Bone marrow (tissue), 2 donors: ENCODE measurements around the gene SCMH1.
"Not testable (repeated sequence)": the region's sequence is repeated elsewhere in the genome, so short reads cannot be mapped to it uniquely, and the experiment has no call there.

ENCODE experiments used
- DNase-seq, 2 donors: peaks; one replicate each; lab custom pipeline; 2025; lab: John Stamatoyannopoulos, UW

SCMH1 gene

DNA sequence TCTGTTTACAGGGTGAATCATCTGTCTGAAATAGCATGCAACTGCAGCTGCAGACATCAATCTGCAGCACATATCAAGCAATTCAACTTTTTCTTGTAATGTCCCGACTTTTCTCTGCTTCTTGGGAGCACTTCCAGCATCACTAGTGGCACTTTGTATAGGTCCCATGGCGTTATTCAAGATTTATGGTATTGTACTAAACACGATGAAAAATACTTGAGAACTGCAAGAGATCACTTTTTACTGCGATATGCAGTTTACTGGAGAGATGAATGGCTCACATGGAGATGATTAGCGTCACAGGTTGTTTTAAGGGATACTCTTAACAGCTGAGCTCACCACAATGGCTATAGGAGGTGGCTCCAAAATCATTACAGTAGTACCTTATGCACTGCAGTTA is 7.2 kb upstream of the SCMH1 start:
- no peak for DNase-seq

DNA sequence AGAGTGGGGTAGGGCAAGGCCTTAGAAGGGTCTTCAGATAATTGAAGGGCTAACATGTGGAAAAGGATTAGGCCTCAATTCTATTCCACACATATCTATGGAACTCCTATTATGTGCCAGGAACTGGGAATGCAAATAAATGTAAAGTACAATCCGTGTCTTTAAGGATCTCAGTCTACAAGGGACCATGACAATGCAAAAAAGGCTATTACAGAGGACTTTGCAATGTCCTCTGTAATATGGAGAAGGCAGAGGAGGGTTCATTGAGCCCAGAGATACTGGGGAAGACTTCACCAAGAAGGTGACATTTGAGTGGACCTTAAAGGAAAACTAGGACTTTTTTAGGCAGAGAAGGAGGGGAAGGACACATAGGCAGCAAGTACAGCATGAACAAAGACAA is 4.5 kb upstream of the SCMH1 start:
- no peak for DNase-seq

GRCh38 chr1:41245659-41246058 is 3.6 kb upstream of the SCMH1 start:
- no peak for DNase-seq

- no peak for DNase-seq
These were observed 926 bp upstream of the SCMH1 start for GRCh38 chr1:41243079-41243385.

- DNase-seq = peak in 1 of 2 donors; percentile 29
These were observed 404 bp upstream of the SCMH1 start for GRCh38 chr1:41242342-41243078.

- DNase-seq = peak in 1 of 2 donors; percentile 36
These were observed 755 bp downstream of the SCMH1 start for GRCh38 chr1:41241354-41241748.

DNA sequence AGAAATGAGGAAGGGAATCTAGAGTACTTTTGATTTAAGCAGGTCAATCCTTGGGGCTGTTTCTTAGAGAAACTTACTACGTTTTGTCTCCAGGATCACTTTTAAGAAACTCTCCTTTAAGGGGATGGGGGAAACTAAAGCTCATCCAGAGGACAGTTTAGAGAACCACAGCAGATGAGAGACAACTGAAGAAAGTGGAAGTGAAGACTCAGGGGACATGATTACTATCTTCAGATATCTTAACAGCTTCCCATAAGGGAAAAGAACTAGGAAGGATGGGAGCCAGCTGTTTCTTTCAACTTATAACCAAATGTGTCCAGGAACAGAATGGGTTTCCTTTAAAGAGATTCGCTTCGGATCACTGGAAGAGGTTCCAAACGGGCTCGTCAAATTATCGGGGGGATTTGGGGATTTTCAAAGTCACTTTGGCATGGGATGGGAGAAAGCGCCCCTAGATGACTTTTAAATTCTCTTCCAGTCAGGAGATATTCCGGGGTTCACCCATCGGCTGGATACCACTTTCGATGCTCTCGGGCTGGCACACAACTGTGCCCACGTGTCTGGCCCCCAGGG is 1.2 kb downstream of the SCMH1 start:
- DNase-seq = no peak

- no peak for DNase-seq
These were observed 2.0 kb downstream of the SCMH1 start for GRCh38 chr1:41239988-41240610.

- DNase-seq = no peak
These were observed 3.7 kb downstream of the SCMH1 start for GRCh38 chr1:41238311-41238988.

DNA sequence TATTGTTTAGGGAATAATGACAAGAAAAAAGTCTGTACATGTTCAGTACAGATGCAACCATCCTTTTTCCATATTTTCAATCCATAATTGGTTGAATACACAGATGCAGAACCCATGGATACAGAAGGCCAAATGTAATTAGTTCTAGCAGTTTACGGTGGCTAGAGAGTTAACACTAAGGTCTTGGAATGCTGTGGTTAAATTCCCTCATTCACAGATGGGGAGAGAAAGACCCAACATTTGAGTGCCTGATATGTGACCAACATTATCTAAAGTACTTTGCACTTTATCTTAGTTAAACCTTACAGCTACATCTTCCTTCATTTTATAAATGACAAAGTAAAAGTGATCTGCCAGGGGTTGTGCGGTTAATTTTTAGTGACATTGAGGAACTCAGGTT is 5.3 kb downstream of the SCMH1 start:
- DNase-seq = no peak

DNA sequence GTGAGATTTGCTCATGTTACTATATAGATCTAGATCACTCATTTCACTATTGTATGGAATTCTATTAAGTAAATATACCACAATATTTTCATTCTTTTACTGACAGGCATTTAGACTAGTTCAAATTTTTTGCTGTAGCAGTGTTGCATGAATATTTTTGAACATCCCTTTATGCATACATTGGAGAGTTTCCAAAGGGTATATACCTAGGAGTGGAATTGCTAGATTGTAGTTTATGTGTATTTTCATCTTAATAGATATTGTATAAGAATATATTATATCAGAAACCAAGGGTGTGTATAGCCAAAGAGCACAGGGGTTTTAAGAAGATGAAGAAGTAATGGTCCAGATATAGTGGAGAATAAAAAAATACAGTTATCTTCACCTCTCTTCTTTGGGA is 6.2 kb downstream of the SCMH1 start:
- no peak for DNase-seq

- no peak for DNase-seq
These were observed 8.4 kb downstream of the SCMH1 start for GRCh38 chr1:41233708-41234107.

GRCh38 chr1:41232305-41232704 is 9.8 kb downstream of the SCMH1 start:
- no peak for DNase-seq

DNA sequence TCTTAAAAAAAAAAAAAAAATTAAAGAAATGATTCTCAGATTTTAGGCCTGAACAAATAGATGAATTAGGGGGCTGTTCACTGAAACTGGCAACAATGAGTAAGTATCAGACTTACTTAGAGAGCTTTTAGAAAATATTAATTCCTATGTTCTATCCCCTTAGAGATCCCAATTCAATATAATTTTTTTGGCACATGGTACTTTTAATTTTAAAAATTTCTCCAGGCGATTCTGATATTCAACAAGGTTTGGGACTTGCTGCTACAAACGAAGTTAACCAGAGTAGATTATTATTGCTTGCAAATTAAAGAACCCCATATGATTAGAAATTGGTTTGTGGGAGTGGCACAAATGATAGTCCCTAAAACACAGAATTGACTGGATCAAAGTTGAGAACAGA is 11.4 kb downstream of the SCMH1 start:
- DNase-seq = no peak

- DNase-seq = not testable (repeated sequence)
These were observed 12.9 kb downstream of the SCMH1 start for GRCh38 chr1:41229219-41229618.

DNA sequence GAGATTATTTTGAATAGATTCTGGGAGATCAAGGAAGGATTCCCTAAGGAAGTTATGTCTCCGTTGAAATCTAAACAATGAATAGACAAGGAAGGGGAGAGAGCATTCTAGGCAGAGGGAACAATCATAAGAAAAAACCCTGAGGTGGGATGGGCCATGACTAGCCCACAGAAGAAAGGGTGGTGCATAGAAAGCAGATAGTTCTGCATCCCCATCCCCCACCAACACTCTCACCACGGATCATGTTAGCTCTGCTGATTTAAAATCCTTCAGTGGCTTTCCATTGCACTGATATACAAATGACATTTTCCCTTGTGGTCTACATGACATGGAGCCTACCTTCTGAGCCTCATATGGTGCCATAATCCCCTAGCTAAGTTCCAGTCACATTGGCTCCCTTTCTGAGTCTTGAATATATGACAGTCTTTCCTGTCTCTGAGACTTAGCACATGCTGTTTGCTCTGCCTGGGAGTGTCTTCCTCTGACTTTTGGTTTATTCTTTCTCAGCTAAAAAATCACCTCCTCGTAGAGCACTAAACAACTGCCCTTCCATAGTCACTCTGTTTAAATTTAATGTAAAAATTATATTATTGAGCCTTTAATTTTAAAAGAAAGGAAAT is 15.2 kb downstream of the SCMH1 start:
- DNase-seq = no peak

DNA sequence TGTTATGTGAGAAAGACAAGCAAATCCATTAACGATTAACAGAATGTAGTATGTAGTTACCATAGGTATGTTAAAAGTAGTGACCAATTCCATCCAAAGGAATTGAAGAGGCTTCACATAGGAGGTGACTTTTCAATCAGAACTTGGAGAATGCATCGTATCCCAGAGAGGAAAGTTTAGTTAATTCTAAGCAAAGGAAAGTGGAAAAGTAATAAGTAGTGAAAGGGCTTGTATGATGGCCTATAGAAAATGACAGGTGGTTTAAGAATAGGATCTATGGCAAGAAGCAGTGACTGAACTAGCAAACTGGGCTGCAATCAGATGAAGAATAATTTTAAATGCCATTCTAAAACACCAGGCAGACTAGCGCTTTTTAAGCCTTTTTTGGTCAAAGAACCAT is 16.6 kb downstream of the SCMH1 start:
- DNase-seq = no peak

DNA sequence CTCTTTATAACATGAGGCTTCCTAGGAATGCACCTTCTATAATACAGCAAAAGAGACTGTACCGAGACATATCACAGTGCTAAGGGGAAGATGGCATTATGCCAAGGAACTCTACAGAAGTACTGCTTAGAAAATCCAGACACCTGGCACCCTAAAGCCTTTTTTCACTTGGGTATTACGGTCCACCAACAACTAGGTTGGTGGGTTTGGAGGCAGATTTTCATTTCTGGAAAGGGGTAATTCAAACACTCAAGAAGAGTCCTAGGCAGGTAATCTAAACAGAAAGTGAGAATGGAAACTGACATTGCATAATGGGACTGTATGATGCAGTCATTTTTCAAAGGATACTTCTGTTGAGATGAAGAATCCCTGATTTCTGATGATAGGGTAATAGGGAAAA is 19.6 kb downstream of the SCMH1 start:
- DNase-seq = no peak

DNA sequence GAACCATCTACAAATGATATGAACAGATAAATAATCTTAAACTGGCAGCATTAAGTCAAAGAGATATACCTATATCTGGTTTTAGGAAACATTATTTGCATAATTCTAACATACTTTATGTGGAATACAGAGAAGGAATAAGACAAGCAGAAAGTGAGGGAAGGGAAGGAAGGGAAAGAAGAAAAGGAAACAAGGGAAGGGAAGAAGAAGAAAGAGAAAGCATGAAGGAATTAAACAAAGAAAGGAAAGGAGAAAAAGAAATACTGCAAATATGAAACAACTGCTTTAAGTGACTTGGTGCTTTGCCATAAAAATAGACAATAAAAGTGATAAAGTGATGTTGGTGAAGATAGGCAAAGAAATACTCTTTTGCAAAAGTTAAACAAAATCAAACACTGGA is 20.1 kb downstream of the SCMH1 start:
- no peak for DNase-seq

GRCh38 chr1:41218152-41218551 is 24.0 kb downstream of the SCMH1 start:
- DNase-seq = no peak

DNA sequence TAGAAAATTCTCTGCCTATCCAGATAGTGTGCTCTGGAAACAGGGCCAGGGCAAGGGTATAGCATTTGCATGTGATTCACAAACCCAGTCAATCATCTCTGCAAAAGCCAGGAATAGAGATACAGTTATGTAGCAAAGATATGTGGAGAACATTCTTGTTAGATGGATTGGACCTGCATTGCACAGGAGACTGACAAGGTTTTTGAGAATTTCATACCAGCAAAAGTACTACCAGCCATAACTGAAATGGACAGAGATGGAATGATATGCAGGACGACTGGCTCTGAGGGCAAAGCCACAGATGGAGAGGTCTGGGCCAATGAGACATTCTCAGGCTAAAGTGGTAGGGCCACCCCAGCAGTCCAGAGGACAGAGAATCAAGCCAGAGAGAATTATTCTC is 24.7 kb downstream of the SCMH1 start:
- DNase-seq = no peak

DNA sequence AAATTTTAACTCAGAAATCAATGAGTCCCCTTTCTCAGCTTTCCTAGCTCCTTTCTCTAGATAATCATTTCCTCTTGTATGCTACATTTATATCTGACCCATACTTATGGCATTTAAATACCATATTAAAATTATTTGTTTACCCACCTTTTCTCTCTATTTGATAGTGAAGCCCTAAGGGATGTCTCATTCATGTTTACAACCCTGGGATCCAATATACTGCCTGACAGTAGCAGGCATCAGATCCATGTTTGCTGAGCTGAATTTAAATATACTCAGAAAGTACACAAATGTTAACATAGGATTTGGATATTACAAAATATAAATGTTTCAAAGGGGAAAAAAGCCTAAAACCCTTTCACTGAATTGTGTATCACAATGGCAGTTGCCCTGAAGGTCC is 26.5 kb downstream of the SCMH1 start:
- DNase-seq = no peak

GRCh38 chr1:41213341-41213740 is 28.8 kb downstream of the SCMH1 start:
- DNase-seq = no peak
